SU-DHL-6 (cell line): Measurements from ENCODE around the gene HSD3B7.

Experiments
- CTCF ChIP-seq: fragments of 200-600 bp; sonication (generic); IDR thresholded peaks from one replicate; pipeline ENCODE4 v1.5.1; 2017; ENCODE audit warnings: antibody characterized with exemption, mild to moderate bottlenecking, low read length, moderate library complexity; ENCODE audit not compliant: insufficient read depth, poor library complexity, severe bottlenecking
- EZH2phosphoT487 ChIP-seq: fragments of 200-600 bp; sonication (generic), shearing (Covaris generic); conservative IDR thresholded peaks from 2 replicates; pipeline ENCODE4 v1.6.1; 2018; ENCODE audit warnings: mild to moderate bottlenecking, antibody characterized with exemption, low read length, moderate library complexity, mixed read lengths

DNA sequence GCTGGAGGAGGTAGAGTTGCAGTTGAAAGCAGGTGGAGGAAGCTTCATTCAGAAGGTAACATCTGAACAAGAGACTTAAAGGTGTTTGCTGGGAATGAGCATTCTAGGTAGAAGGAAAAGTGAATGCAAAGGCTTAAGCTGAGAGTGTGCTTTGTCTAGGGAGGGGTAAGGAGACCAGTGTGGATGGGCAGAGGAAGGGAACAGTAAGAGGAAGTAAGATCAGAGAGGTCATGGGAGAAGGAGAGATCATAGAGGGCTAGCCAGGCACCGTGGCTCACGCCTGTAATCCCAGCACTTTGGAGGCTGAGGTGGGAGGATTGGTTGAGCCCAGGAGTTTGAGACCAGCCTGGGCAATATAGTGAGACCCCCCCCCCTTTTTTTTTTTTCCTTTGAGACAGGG lies 51.7 kb downstream of the HSD3B7 start:
- TF ChIP-seq CTCF = no peak
- no peak for TF ChIP-seq EZH2phosphoT487
